ENCODE data around the gene WIPF3. TPM values are rescaled to one million over a fixed set of nuclear protein-coding genes. Genes with fewer than 3 reads are reported as not detected.

WIPF3 gene
- total and polyA plus RNA-seq, 2 donors (not counting 1 experiment from before 2014, with no cell fraction given) = not detected

DNA sequence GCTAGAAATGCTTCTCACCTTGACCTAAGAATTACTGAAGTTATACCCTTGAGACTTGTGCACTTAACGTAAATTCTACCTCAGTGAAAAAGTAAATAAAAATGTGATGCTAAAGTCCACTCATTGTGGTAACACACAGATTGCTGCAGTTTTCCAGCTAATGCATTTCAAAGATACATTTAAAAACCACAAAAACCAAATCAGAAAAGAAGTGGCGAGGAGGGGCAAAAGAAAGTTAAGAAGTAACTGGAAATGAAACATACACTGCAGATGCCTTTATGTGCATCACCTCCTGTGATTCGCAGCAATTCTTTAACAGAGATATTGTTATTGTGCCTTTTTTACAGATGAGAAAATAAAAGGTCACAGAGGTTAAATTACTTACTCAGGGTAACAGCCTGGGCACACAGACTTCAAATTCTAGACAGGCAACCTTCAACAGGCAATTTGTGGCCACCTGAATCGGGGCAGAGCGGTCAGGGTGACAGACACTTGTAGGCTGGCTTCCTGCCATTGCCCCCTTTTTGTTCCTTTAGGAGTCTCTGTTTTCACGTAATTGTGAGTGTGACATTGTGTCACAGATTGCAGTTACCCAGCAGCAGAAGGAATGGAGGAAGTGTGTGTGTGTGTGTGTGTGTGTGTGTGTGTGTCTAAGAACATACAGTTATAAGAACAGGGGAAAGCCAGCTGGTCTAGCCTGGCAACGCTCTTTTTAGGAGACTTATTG lies 1.9 kb downstream of the WIPF3 start:
- no peak overlapping the region for H2AFZ ChIP-seq (ENCODE audit: insufficient read depth, low read depth, low read length, poor library complexity, severe bottlenecking)
- H3K27me3 ChIP-seq (replicated peaks in 1 of 4; ENCODE audit: control extremely low read depth in 1 of 4, control insufficient read depth in 3 of 4, insufficient read depth in 4 of 4, low read length in 3 of 4) = peaks cover 0 to 35% (median 15%) of the 10 kb centered on the region in 4 experiments
- Mint-ChIP-seq H3K27me3 (peaks cover 68% of the 10 kb centered on the region), H3K4me3 (no peak overlapping the region), H3K4me1 (peaks cover 17% of the 10 kb centered on the region), H3K9me3 (ENCODE audit: insufficient read depth) (no peaks in the 10 kb centered on the region), H3K27ac (no peak overlapping the region)
- H3K4me1 ChIP-seq (ENCODE audit: control insufficient read depth in 2 of 2, insufficient read depth in 2 of 2, low read length in 2 of 2) = peaks cover 4% of the 10 kb centered on the region in 2 donors
- H3K4me2 ChIP-seq (replicated peaks; ENCODE audit: low read depth, low read length, poor library complexity, severe bottlenecking) = no peak overlapping the region
- no peak overlapping the region for H3K4me3 ChIP-seq (ENCODE audit: control extremely low read depth in 1 of 5, extremely low read depth in 1 of 5, insufficient read depth in 1 of 5, low read depth in 2 of 5, low read length in 4 of 5)
- TF ChIP-seq, protein P1, sequence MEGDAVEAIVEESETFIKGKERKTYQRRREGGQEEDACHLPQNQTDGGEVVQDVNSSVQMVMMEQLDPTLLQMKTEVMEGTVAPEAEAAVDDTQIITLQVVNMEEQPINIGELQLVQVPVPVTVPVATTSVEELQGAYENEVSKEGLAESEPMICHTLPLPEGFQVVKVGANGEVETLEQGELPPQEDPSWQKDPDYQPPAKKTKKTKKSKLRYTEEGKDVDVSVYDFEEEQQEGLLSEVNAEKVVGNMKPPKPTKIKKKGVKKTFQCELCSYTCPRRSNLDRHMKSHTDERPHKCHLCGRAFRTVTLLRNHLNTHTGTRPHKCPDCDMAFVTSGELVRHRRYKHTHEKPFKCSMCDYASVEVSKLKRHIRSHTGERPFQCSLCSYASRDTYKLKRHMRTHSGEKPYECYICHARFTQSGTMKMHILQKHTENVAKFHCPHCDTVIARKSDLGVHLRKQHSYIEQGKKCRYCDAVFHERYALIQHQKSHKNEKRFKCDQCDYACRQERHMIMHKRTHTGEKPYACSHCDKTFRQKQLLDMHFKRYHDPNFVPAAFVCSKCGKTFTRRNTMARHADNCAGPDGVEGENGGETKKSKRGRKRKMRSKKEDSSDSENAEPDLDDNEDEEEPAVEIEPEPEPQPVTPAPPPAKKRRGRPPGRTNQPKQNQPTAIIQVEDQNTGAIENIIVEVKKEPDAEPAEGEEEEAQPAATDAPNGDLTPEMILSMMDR (IDR thresholded peaks at IDR 0.05) = no peak
- TF ChIP-seq EZH2 (IDR thresholded peaks at IDR 0.05; ENCODE audit: borderline replicate concordance, insufficient read depth, low read depth, low read length, poor library complexity, severe bottlenecking) = no peak
- ATAC-seq (ENCODE audit: low read depth) (no peak), DNase-seq (no peak)
- no peaks in the 10 kb centered on the region for H3K36me3 ChIP-seq (replicated peaks in 1 of 2; ENCODE audit: control extremely low read depth in 1 of 2, control insufficient read depth in 1 of 2, extremely low read depth in 1 of 2, insufficient read depth in 2 of 2, low read length in 1 of 2)
- no peak overlapping the region for H3K27ac ChIP-seq (ENCODE audit: low read length in 2 of 2)
- ChIA-PET POLR2A (no interaction called here), CTCF (no interaction called here)
- no peak overlapping the region for H3K9ac ChIP-seq (ENCODE audit: low read length)
- no peaks in the 10 kb centered on the region for H3K79me2 ChIP-seq (ENCODE audit: control insufficient read depth, insufficient read depth, low read length)
- 81% methylated on average over 3 of the region's 7 CpGs for WGBS (ENCODE audit: insufficient coverage)
- intact Hi-C loops (cut with micrococcal nuclease) = no loop called here
- no peaks in the 10 kb centered on the region for H4K20me1 ChIP-seq (ENCODE audit: control insufficient read depth, insufficient read depth, low read length, poor library complexity, severe bottlenecking)
- H3K9me3 ChIP-seq (ENCODE audit: control extremely low read depth in 1 of 3, control insufficient read depth in 2 of 3, insufficient read depth in 1 of 3, low read length in 2 of 3) = no peaks in the 10 kb centered on the region

GRCh38 chr7:29809533-29810155 lies 3.3 kb downstream of the WIPF3 start:
- Histone ChIP-seq H3K4me3 (ENCODE audit: control extremely low read depth in 1 of 5, extremely low read depth in 1 of 5, insufficient read depth in 1 of 5, low read depth in 2 of 5, low read length in 4 of 5) (no peak overlapping the region), H2AFZ (ENCODE audit: insufficient read depth, low read depth, low read length, poor library complexity, severe bottlenecking) (no peak overlapping the region), H3K9ac (ENCODE audit: low read length) (no peak overlapping the region), H3K27me3 (replicated peaks in 1 of 4; ENCODE audit: control extremely low read depth in 1 of 4, control insufficient read depth in 3 of 4, insufficient read depth in 4 of 4, low read length in 3 of 4) (peaks cover 0 to 32% (median 15%) of the 10 kb centered on the region in 4 experiments), H3K36me3 (replicated peaks in 1 of 2; ENCODE audit: control extremely low read depth in 1 of 2, control insufficient read depth in 1 of 2, extremely low read depth in 1 of 2, insufficient read depth in 2 of 2, low read length in 1 of 2) (no peaks in the 10 kb centered on the region), H3K4me2 (replicated peaks; ENCODE audit: low read depth, low read length, poor library complexity, severe bottlenecking) (no peak overlapping the region), H3K4me1 (ENCODE audit: control insufficient read depth in 2 of 2, insufficient read depth in 2 of 2, low read length in 2 of 2) (peaks cover 4% of the 10 kb centered on the region in 2 donors), H3K9me3 (ENCODE audit: control extremely low read depth in 1 of 3, control insufficient read depth in 2 of 3, insufficient read depth in 1 of 3, low read length in 2 of 3) (no peaks in the 10 kb centered on the region), H4K20me1 (ENCODE audit: control insufficient read depth, insufficient read depth, low read length, poor library complexity, severe bottlenecking) (no peaks in the 10 kb centered on the region), H3K79me2 (ENCODE audit: control insufficient read depth, insufficient read depth, low read length) (no peaks in the 10 kb centered on the region), H3K27ac (ENCODE audit: low read length in 2 of 2) (no peak overlapping the region)
- no peaks in the 10 kb centered on the region for H3K9me3 Mint-ChIP-seq (ENCODE audit: insufficient read depth)
- CTCF ChIA-PET = no interaction called here
- H3K4me3 Mint-ChIP-seq = no peak overlapping the region
- DNase-seq (no peak), ATAC-seq (ENCODE audit: low read depth) (no peak)
- H3K27ac Mint-ChIP-seq = no peak overlapping the region
- TF ChIP-seq EZH2 (IDR thresholded peaks at IDR 0.05; ENCODE audit: borderline replicate concordance, insufficient read depth, low read depth, low read length, poor library complexity, severe bottlenecking) = no peak
- TF ChIP-seq, protein P1 (IDR thresholded peaks at IDR 0.05) = no peak
- 82% methylated on average over 11 of the region's 11 CpGs for WGBS (ENCODE audit: insufficient coverage)
- POLR2A ChIA-PET = no interaction called here
- peaks cover 17% of the 10 kb centered on the region for H3K4me1 Mint-ChIP-seq
- H3K27me3 Mint-ChIP-seq = peaks cover 65% of the 10 kb centered on the region
- intact Hi-C loops (cut with micrococcal nuclease) = no loop called here
